GM18520 (cell line): ENCODE measurements around the gene FBXO42.
"Not testable (repeated sequence)": the region's sequence is repeated elsewhere in the genome, so short reads cannot be mapped to it uniquely, and the experiment has no call there.

Source experiments
- ATAC-seq: cut with Tn5 transposase; IDR thresholded peaks from one replicate; pipeline ENCODE4 v1.9.1; 2021; ENCODE audit not compliant: unreplicated experiment

The FBXO42 gene

DNA sequence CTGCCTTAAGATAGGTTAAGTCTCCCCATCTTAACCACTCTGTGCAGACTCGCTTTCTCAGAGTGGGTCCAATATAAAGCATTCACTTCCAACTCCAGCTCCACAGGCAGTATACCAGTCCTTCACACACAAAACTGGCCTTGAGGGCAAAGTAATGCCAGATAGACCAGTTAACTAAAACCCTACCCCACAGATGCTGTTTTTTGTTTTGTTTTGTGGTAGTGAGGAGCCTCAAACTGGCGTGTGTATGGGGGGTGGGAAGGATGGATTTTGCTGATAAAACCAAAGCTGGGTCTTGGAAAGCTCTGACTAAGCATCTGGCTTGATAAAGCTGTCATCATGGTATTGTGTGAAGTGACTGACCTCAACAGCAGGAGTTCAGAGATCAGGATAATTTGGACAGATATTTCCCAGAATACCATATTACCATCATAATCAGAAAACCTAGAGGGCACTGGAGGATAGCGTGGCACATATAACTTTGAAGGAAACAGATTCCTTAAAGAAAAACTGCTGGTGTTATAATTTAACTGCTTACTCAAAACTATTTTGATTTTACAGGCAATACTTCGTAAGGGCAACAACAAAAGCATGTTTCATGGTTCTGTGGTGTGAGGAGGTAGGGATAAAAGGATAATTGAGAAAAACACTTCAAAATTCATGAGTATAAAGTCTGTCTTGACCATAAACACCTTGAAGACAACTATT lies 85.7 kb downstream of the FBXO42 start:
- ATAC-seq, result no peak

DNA sequence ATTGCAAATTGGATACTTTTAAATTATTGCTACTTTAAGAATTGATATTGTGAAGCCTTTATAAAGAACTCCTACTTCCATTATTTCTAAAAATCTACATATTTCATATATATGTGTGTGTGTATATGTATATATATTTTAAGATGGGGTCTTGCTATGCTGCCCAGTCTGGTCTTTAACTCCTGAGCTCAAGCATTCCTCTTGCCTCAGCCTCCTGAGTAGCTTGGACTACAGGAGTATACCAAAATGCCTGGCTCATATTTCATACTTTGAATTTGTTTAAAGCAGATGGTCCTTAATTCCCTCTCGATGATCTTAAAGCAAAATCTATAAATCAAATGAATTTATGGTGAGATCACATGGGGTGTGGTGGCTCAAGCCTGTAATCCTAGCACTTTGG lies 90.2 kb downstream of the FBXO42 start:
- no peak for ATAC-seq

GRCh38 chr1:16260814-16261213 lies 91.5 kb downstream of the FBXO42 start:
- no peak for ATAC-seq

DNA sequence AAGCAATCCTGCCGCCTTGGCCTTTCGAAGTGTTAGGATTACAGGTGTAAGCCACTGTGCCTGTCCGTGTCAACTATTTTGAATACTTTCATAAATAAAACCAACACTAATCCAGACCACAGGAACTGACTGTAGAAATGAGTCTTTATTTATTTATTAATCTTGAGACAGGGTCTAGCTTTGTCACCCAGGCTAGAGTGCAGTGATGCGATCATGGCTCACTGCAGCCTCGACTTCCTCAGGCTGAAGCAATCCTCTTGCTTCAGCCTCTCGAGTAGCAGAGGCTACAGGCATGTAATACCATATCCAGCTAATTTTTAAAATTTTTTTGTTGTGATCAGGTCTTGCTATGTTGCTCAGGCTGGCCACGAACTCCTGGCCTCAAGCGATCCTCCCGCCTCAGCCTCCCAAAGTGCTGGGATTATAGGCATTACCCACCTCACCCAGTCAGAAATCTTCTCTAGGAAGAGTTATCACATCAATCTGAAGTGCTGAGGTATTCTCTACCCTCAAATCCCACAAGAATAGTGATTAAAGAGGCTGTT lies 93.6 kb downstream of the FBXO42 start:
- ATAC-seq, result no peak

DNA sequence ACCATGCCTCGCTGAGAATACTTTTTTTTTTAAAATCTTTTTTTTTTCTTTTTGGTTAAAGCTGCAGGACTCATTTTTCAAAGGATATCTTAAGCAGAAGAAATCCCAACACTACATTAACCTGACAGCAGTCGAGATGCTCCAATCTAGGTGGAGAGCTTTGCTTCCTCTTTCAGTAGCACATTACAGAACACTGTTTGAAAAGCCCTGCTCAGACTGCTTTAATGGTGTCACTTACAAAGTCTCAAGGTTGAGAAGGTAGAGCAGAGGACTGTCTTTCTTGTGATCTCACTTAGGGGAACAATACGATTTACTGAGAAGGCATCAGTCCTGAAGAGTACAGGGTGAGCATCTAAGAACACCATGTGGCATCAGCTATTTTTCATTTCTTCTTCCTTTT lies 94.3 kb downstream of the FBXO42 start:
- ATAC-seq, result no peak

GRCh38 chr1:16257556-16257955 lies 94.7 kb downstream of the FBXO42 start:
- not testable (repeated sequence) for ATAC-seq

- no peak for ATAC-seq
Measured at GRCh38 chr1:16256478-16256877, 95.8 kb downstream of the FBXO42 start.

DNA sequence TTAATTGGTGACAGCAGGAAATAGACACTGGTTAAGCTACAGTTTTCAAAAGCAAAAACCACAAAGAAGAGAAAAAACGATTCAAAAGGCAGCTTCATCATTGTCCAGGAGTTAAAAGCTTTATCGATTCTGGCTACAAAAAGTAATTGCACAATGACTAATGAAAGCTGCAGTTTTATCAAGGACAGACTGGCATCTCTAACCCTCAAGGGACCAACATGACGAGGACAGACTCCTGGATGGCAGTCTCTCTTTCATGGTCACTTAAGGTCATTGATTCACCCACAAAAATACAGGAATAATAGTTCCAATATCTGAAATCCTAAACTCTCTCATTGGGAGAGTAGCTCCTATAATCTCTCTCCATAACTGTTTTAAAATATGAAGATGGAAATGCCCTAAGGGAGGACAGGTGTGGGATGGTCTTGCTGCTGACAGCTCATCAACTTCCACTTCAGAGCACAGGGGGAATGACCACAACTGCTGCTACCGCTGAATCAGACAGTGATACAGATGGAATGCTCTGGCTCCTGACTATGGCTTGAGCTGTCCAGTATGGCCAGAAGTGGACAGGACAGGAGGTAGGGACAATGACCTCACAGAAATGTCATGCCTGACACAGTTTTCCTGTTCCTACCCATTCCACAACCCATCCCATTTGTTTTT lies 97.9 kb downstream of the FBXO42 start:
- ATAC-seq, result no peak

DNA sequence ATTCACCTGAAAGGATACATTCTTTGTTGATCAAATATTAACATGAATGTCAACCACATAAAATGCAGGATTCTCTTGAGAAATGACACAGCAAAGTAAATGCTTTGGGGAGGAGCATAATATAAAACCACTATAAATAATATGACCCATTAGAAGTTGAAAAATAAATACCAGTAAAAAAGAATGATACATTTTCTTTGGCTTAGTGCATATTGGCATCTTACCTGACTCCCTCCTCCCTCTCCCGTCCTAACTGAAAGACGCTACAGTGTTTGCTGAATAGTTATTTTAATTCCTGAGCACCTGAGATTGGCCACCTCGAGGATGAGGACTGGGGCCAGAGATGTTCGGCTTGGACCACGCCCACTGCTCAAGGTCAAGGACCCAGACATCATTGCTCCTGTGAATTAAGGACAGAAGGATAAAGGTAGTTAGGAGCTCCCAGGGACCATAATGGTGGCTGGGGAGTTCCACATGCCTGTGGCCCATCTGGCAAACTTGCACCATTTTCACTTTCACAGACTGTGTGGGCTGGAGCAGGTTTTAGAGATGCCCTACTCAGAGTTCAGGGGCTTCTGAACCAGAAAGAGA lies 98.9 kb downstream of the FBXO42 start:
- no peak for ATAC-seq

- ATAC-seq, result no peak
Measured at GRCh38 chr1:16252912-16253311, 99.4 kb downstream of the FBXO42 start.

- no peak for ATAC-seq
Measured at GRCh38 chr1:16251381-16251780, 100.9 kb downstream of the FBXO42 start.

- no peak for ATAC-seq
Measured at GRCh38 chr1:16250524-16251251, 101.6 kb downstream of the FBXO42 start.

DNA sequence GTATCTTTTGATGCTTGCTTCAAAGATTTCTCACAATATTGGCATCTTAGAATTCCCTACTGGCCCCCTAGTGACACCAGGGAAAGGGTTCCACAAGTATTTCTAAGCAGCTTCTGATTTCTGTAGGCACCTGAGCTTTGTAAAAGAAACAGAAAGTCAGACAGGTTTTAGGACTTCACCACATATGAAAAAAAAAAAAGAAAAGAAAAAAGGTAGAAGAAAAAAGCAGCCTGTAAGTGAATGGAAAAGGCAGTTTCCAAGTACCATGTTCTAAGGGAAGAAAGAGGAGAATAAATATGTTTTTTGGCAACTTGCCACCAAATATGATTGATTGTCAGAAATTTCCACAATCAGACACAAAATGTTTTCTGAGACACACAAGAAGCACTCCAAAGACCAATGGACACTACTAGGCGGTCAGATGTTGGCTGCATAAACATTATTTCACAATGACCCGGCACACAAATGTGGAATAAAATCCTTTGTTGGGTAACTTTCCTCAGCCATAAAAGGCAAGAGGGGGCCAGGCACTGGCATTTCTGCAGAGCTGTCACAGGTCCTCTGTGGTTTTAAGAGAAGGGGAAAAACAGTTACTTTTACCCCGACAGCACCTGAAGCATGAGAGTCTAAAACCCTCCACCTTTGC lies 102.6 kb downstream of the FBXO42 start:
- ATAC-seq, result no peak

- ATAC-seq, result no peak
Measured at GRCh38 chr1:16248603-16249516, 103.4 kb downstream of the FBXO42 start.

GRCh38 chr1:16248007-16248436 lies 104.3 kb downstream of the FBXO42 start:
- ATAC-seq, result no peak

- no peak for ATAC-seq
Measured at GRCh38 chr1:16247441-16247840, 104.8 kb downstream of the FBXO42 start.

DNA sequence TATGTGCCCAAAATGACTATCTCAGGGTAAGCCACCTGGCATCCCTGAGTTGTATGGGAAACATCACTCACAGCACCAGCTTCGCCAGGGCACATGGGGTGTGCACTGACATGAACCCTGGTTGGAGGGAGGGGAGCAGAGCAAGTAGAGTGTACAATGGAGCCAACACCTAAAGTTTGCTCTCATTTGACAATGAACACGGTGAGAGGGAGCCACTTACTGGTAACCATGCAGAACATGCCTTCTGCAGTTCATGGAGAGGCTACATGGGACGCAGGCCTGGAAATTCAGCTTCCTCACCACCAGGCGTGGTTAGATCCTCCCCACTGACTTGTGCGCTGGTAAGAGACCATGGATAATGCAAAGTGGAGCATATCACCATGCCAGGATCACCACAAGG lies 105.3 kb downstream of the FBXO42 start:
- ATAC-seq, result no peak

- ATAC-seq, result not testable (repeated sequence)
Measured at GRCh38 chr1:16246239-16246638, 106.0 kb downstream of the FBXO42 start.

- ATAC-seq, result no peak
Measured at GRCh38 chr1:16245476-16246196, 106.6 kb downstream of the FBXO42 start.
